Measurements from ENCODE around the gene SNX19. TPM values are rescaled to one million over a fixed set of nuclear protein-coding genes. Genes with fewer than 3 reads are reported as not detected.

Gene SNX19
- total RNA-seq, 2 donors from 2014 or later, result 102 to 126 TPM

GRCh38 chr11:130837194-130837593 lies 79.1 kb downstream of the SNX19 start:
- no peaks in the 10 kb centered on the region for H3K27me3 ChIP-seq (replicated peaks; ENCODE audit: insufficient read depth)
- DNase-seq (ENCODE audit: low spot score) (no peak), ATAC-seq (ENCODE audit: insufficient number of reproducible peaks, low FRiP score, low read depth) (no peak)
- peaks cover 4 to 18% of the 10 kb centered on the region in 2 donors for H3K4me1 ChIP-seq (ENCODE audit: control insufficient read depth in 1 of 2, low read depth in 2 of 2)
- H3K4me3 ChIP-seq, result no peak overlapping the region
- TF ChIP-seq CTCF (IDR thresholded peaks at IDR 0.05), result no peak
- no peaks in the 10 kb centered on the region for H3K36me3 ChIP-seq
- no peak overlapping the region for H3K27ac ChIP-seq
- H3K9me3 ChIP-seq, result no peaks in the 10 kb centered on the region

- ATAC-seq (ENCODE audit: insufficient number of reproducible peaks, low FRiP score, low read depth) (no peak), DNase-seq (ENCODE audit: low spot score) (no peak)
- no peak for TF ChIP-seq CTCF (IDR thresholded peaks at IDR 0.05)
- Histone ChIP-seq H3K9me3 (no peaks in the 10 kb centered on the region), H3K4me3 (no peak overlapping the region), H3K4me1 (ENCODE audit: control insufficient read depth in 1 of 2, low read depth in 2 of 2) (peaks cover 3 to 18% of the 10 kb centered on the region in 2 donors), H3K27ac (no peak overlapping the region), H3K27me3 (replicated peaks; ENCODE audit: insufficient read depth) (no peaks in the 10 kb centered on the region), H3K36me3 (no peaks in the 10 kb centered on the region)
Measured at GRCh38 chr11:130834886-130835285, 81.4 kb downstream of the SNX19 start.

GRCh38 chr11:130832566-130833425 lies 83.5 kb downstream of the SNX19 start:
- Histone ChIP-seq H3K27me3 (replicated peaks; ENCODE audit: insufficient read depth) (no peaks in the 10 kb centered on the region), H3K27ac (no peak overlapping the region), H3K9me3 (no peaks in the 10 kb centered on the region), H3K4me1 (ENCODE audit: control insufficient read depth in 1 of 2, low read depth in 2 of 2) (peaks cover 20 to 32% of the 10 kb centered on the region in 2 donors), H3K36me3 (no peaks in the 10 kb centered on the region), H3K4me3 (no peak overlapping the region)
- ATAC-seq (ENCODE audit: insufficient number of reproducible peaks, low FRiP score, low read depth) (no peak), DNase-seq (ENCODE audit: low spot score) (no peak)
- no peak for TF ChIP-seq CTCF (IDR thresholded peaks at IDR 0.05)

GRCh38 chr11:130831976-130832375 lies 84.3 kb downstream of the SNX19 start:
- H3K27ac ChIP-seq, result no peak overlapping the region
- no peaks in the 10 kb centered on the region for H3K36me3 ChIP-seq
- H3K27me3 ChIP-seq (replicated peaks; ENCODE audit: insufficient read depth), result no peaks in the 10 kb centered on the region
- H3K4me1 ChIP-seq (ENCODE audit: control insufficient read depth in 1 of 2, low read depth in 2 of 2), result peaks cover 20 to 40% of the 10 kb centered on the region in 2 donors
- DNase-seq (ENCODE audit: low spot score) (no peak), ATAC-seq (ENCODE audit: insufficient number of reproducible peaks, low FRiP score, low read depth) (no peak)
- no peak overlapping the region for H3K4me3 ChIP-seq
- TF ChIP-seq CTCF (IDR thresholded peaks at IDR 0.05), result no peak
- H3K9me3 ChIP-seq, result no peaks in the 10 kb centered on the region

- Histone ChIP-seq H3K9me3 (no peaks in the 10 kb centered on the region), H3K4me3 (no peak overlapping the region), H3K27me3 (replicated peaks; ENCODE audit: insufficient read depth) (no peaks in the 10 kb centered on the region), H3K27ac (no peak overlapping the region), H3K36me3 (no peaks in the 10 kb centered on the region), H3K4me1 (ENCODE audit: control insufficient read depth in 1 of 2, low read depth in 2 of 2) (peaks cover 20 to 45% of the 10 kb centered on the region in 2 donors)
- ATAC-seq (ENCODE audit: insufficient number of reproducible peaks, low FRiP score, low read depth) (no peak), DNase-seq (ENCODE audit: low spot score) (no peak)
- TF ChIP-seq CTCF (IDR thresholded peaks at IDR 0.05), result no peak
Measured at GRCh38 chr11:130831506-130831905, 84.8 kb downstream of the SNX19 start.

Measured in thoracic aorta (tissue), 2 donors.